HG02938 (cell line): Measurements from ENCODE around the gene DIP2C.
"Not testable (repeated sequence)": the region's sequence is repeated elsewhere in the genome, so short reads cannot be mapped to it uniquely, and the experiment has no call there.

Experiments used
- ATAC-seq: cut with Tn5 transposase; IDR thresholded peaks from one replicate; pipeline ENCODE4 v1.9.1; 2021; ENCODE audit warnings: mild to moderate bottlenecking, moderate library complexity; ENCODE audit not compliant: unreplicated experiment

The DIP2C gene

DNA sequence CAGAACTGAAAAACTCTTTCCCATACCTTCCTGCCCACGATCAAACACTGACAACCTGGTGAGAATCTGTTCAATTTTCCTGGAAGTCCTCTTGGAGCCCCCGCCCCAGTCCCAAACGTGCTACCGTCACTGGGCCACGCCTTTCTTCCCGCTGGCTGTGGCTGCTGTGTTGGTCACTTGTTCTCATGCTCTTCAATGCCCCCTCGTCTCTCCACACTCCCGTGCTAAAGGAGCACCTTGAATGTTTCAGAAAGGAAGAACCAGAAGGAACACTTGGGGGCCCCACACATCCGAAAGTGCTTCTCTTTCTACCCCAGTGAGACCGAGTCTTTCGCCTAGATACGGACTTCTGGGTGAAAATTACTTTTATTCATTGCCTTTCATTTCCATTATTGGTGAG is 215.1 kb downstream of the DIP2C start:
- no peak for ATAC-seq

DNA sequence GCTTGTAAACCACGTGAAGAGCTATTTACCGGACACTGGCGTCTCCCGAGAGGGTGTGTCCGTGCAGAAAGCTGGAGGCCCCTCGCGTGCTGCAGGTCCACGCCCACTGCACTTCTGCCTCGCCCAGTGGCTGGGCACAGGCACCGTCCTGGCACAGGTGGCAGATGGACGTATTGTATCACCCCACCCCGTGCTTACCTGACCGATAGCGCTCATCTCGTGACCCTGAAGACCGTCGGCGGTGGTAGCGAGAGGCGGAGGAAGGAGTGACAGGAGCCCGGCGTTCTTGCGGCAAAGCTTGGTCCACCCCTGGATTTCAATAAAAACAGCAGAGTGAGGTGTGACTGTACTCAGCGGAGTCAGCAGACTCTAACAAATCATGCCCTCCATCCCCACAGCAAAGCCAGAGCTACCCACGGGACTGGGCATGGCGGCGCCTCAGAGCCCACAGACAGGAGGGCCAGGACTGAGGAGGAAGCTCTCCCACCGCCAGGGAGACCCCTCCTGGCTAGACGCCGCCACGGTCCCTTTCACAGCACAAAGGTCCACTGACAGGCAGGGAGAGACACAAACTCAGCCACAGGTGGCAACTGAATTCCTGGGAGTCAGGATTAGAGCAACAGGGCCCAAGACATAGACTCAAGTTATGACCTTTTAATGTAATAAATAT is 217.1 kb downstream of the DIP2C start:
- no peak for ATAC-seq

DNA sequence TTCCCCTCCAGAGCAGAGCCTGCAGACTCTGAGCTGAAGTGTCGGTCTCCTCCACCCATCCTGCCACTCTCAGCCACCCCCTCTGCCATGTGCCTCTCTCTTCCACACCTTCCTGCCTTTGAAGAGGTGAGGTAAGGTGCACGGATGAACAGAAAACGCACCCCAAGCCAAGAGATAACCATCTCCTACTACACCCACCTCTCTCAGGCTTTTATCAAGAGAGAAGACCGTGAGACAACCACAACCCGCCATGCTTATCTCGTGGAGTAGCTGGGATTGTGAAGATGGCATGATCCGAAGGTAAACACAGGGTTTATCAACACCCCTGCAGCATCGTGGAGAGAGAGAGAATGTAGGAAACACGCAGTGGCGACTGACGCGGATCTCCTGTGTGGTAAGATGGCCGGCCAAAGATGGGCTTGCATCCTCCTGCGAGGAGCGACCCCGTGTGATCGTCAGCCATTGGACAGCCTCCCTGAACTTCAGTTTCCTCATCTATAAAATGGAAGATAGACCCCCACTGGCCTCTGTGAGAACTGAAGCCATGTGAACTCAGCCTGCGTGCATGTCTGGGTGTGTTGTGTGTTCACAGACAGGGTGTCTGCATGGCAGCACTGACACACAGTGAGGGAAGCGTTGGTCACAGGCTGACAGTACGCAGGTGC is 219.0 kb downstream of the DIP2C start:
- no peak for ATAC-seq

DNA sequence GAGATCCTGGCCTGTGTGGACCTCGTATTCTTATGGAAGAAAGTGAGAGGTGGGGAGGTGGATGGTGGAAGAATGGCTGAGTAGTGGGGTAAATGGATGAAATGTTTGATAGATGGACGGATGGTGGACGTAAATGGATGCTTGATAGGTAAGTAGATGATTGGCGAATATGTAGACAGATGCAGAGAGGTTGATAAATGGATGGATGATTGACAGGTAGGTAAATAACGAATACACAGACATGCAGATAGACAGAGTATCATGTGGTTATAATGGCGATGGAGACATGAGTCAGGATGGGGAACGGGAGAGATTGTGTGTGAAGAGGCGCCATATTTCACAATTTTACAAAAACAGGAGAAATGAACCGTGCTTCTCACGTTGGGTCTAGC is 219.5 kb downstream of the DIP2C start:
- ATAC-seq = no peak

DNA sequence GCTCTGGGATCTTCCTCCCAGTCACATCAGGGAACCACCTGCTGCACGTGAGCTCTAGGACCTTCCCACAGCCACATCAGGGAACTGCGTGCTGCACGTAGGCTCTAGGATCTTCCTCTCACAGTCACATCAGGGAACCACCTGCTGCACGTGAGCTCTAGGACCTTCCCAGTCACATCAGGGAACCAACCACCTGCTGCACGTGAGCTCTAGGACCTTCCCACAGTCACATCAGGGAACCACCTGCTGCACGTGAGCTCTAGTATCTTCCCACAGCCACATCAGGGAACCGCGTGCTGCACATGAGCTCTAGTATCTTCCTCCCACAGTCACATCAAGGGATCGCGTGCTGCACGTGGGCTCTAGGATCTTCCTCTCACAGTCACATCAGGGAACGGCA is 229.7 kb downstream of the DIP2C start:
- no peak for ATAC-seq

DNA sequence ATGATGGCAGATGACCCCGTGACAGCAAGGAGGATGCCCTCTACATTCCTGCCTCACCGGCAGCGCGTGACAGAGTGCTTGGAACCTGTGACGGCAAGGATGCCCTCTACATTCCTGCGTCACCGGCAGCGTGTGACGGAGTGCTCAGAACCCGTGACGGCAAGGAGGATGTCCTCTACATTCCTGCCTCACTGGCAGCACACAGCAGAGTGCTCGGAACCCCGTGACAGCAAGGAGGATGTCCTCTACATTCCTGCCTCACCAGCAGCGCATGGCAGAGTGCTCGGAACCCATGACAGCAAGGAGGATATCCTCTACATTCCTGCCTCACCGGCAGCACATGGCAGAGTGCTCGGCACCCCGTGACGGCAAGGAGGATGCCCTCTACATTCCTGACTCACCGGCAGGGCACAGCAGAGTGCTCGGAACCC is 231.0 kb downstream of the DIP2C start:
- ATAC-seq = no peak

DNA sequence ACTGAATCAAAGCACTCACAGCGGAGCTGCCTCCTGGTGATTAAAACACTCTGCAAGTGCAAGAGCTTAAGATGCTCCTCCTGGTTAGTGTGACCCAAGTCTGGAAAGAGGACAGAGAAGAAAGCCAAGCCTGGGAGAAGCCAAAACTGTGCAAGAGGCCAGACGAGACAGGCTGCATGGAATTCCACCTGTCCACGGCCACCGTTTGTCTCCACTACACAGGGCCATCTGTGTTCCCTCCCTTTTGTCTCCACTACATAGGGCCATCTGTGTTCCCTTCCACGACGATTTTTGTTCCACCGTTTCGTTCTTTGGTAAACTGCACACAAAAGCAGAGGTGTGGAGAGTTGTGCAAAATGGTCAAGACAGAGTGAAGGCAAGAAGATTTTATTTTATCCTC is 233.0 kb downstream of the DIP2C start:
- no peak for ATAC-seq

DNA sequence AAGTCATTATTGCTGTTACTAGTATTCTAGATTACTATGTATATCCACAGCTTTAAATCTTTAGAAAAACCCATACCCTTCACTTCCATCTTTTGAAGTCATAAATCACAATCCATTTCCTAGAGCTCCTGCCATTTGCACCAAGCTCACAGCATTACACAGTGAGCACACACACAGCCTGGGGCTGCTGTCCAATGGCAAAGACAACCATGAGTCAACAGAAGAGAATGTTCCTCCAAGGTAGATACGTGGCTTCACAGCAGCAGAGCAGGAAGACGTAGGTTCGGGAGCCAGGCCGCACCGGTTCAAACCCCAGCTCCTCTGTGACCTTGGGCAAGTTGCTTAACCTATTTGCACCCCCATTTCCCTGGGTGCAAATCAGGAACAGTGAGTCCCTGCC is 234.6 kb downstream of the DIP2C start:
- ATAC-seq = no peak

DNA sequence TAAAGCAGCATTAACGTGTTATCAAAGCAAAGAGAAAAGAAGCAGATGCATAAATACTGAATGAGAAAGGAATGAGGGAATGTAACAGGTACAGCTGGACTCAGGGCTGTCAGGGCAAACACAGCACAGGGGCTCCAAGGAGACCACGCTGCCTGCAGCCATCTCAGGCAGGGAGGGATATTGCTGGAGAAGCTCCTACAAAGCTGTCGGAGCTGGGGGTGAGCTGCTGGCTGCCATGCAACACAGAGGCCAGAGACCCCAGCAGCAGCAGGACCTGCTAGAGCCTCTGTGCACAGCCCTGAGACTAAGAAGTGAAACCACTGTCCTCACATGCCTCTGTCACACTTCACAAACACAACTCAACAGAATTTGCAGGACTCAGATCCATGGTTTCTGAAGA is 235.8 kb downstream of the DIP2C start:
- no peak for ATAC-seq

DNA sequence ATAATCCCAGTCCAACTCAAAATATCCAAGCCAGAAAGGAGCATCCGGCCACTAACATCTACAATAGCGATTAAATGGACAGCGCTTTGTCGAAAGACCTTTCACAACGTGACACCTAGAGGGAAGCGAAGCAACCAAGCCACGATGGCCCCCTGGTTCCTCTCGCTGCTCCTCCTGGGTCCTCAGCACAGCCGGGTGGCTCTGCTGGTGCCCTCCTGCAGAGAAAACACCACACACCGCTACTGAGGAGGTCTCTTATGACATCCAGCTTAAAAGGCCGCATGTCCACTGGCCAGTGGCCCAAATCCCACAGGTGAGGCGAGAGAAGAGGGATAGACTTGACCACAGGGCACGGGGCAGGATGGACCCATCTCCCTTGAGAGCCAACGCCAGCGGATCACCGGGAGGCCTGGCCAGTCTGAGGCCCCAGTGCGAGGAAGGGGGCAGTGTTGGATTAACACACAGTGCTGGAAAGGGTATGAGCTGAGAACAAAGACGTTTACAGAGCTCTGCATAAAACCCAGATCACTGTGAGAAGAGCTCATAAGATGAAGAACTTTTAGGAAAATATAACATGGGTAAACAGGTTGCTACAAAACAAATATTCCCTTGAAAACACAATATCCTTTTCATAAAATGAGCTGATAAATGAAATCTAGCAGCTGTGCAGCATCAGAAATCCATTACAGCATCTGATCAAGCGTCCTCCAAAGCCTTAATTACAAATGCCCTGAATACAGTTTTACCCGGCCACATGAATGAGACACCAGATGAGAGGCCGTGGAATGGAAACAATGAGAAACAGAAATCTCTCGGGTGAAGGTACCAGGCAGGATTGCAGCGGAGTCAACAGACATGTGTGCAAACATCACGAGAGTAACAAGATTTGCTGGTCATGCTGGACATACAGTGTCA is 236.7 kb downstream of the DIP2C start:
- no peak for ATAC-seq

DNA sequence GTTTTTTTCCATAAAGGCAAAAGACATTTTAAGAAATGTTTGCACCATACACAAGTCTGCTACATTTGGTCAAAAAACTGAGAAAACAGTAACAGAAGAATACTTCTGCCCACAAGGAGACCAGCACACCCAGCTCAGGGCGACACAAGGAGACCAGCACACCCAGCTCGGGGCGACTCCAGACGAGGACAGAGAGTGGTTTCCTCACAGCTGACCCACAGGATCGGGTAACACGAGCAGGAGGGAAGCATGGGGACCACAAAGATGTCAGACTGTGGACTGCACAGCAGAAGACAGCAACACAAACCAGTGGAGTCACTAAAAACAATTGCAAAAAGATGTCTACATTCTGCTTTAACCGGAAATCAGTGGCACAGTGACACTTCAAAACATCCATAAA is 237.6 kb downstream of the DIP2C start:
- ATAC-seq = no peak

DNA sequence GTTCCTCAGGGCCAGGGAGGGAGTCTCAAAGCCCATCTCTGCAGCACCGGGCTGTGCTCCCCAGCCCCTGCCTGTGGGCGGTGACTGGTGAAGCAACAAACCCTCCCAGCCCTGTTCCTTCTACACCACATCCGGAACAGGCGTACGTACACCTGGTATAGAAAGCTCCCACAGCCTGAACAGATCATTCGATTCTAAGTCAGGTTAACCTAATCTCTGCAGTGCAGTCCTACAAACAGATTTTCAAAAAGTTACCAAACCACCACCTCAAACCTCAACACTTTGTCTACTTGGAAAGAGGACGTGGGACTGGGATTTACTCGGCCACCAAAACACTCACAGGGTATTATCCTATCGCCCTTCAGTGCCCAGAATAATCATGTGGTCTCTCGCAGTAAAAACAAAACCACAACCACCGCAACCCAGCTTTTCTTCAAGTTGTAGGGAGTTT is 238.4 kb downstream of the DIP2C start:
- peak; percentile 99 for ATAC-seq

DNA sequence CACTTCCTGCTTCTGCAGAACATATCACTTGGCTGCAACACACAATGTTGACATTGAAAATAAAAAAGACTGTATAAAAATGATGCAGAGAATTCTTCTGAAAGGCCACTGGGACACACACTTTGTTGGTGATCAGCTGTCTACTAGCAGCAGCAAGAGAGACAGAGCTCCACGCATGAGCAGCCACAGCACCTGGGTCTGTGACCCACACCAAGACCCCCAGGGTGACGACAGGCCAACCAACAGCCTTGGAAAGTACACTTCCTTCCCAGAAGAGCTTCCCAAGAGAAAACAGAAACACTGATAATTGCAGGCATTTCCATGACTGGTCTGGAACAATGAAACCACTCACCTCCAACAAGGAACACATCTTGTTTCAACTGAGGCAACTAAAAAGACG is 239.0 kb downstream of the DIP2C start:
- no peak for ATAC-seq

DNA sequence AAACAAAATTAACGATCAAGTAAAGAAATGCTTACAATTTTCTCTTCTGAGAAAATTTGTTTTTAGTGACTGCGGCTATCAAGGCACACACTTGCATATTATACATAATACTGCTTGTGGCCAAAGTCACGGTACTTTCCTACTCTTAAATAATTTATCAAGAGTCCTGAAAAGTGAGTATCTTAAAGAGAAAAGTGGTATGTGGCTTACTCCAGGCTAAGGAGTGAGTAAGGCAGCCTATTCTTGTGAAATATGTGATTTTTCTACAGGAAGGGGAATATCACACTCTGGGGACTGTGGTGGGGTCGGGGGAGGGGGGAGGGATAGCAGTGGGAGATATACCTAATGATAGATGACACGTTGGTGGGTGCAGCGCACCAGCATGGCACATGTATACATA is 240.1 kb downstream of the DIP2C start:
- ATAC-seq = not testable (repeated sequence)

DNA sequence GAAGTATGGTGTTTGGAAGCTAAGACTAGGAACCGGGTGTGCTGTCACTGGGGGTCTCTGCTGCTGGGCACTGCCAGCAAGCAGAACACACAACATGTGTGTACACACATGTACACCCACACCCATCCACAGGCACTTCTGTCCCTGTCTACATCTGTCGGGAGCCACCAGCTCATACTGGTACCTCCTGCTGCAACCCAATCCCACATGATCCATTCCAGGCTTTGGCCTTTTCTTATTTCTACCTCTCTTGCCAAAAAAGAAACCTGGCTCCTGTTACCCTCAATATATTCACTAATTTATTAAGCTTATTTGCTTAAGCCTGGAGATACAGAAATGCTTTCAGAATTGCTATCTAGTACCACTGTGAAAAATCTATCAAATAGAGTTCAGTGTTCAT is 246.0 kb downstream of the DIP2C start:
- ATAC-seq = no peak

DNA sequence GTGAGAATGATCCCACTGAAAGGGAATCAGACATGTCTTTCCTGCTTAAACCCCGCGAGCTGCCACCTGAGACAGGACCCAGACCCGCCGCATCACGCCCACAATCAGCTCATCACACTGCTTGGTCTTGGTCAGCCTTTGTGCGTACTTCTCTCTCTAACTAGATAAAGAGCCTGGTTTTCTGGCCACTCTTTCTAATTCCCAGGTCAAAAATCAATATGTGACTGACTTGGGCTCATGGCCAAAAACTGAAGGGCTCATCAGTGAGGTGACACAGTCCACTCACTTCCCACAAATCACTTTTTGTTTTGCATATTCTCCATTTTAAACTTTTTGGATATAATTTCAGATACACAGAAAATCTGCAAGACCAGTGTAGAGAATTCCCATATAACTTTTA is 247.3 kb downstream of the DIP2C start:
- no peak for ATAC-seq

DNA sequence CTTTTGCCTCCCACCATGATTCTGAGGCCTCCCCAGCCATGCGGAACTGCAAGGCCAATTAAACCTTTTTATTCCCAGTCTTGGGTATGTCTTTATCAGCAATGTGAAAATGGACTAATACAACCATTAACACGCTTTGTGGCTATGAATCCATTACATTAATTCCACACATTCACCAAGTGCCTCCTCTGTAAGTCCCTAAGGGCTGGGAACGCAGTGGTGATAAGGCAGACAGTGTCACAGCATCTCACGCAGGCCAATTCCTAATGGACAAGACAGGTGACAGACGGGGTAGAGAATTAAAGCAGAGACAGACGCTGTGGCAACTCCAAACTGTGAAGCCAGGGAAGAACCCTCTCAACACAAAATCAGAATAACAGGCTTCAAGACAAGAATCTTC is 247.8 kb downstream of the DIP2C start:
- ATAC-seq = no peak

DNA sequence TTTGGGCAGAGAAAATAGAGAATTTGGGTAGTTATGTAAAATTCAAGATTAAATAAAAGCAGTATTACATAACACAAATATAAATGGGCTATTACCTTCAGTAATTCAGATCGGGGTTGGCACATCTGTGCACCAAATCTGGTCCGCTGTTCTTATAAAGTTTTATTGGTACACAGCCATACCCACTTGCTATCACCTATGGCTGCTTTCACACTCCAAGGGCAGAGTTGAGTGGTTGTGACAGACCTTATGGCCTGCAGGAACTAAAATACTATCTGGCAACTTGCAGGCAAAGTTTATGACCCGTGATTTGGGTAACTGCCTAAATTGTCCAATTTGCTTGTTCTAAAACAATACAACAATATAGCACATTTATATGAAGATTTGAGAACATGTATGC is 249.3 kb downstream of the DIP2C start:
- ATAC-seq = no peak

DNA sequence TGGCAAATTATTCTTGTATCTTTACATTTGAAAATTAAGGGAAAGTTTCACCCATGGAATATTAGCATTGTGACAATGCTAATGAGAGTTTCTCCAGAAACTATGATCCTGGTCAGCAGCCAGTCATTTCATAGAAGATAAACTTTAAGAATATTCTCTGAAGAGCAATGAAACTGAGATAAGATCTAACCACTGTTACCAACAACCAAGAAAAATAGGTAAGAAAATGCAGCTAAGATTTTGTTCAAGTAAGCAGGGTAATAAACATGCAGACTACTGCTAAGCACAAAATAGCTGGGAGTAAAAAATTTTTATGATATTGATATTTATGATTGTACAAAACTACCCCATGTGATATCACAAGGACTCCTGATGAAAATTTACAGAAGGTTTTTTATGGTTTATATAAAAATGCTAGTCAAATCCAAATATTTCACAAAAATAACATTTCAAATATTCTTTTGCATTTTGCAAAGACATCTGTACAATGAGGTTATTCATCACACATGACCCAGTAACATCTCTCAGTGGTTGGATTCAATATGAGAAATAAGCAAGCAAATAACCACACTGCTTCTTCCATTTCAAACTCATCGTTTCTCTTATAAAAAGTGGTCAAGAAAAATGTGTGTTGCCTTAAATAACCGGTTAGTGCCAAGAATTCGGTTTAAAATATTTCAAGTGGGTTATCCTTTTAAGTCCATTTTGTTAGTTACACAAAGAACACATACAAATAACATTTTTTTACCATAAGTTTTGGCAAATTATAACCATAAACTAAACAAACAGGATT is 251.6 kb downstream of the DIP2C start:
- no peak for ATAC-seq

DNA sequence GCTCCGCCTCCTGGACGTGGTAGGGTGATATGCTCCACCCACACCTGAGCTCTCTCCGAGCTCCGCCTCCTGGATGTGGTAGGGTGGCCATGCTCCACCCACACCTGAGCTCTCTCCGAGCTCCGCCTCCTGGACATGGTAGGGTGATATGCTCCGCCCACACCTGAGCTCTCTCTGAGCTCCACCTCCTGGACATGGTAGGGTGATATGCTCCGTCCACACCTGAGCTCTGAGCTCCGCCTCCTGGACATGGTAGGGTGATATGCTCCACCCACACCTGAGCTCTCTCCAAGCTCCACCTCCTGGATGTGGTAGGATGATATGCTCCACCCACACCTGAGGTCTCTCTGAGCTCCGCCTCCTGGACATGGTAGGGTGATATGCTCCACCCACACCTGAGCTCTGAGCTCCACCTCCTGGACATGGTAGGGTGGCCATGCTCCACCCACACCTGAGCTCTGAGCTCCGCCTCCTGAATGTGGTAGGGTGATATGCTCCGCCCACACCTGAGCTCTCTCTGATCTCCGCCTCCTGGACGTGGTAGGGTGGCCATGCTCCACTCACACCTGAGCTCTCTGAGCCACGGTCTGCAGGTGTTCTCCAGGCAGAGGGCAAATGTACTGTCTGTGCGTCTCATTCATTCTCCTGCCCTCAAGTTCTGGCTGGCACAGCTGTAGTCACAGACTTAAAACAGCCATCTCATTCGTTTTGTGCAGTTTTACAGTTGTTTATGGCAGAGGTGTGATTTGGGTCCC is 252.4 kb downstream of the DIP2C start:
- no peak for ATAC-seq
